ENCODE data around the gene PRDM16. TPM values are rescaled to one million over a fixed set of nuclear protein-coding genes. Genes with fewer than 3 reads are reported as not detected.

Gene PRDM16
- total and polyA plus RNA-seq, 2 experiments from 2014 or later = 0.14 to 0.16 TPM

GRCh38 chr1:3070644-3071564, 1.9 kb downstream of the PRDM16 start:
- Mint-ChIP-seq H3K4me1 (peaks cover 16% of the 10 kb centered on the region; the same call in 2 of the 3 replicates), H3K9me3 (no peaks in the 10 kb centered on the region; the same call in 2 of the 3 replicates), H3K27me3 (ENCODE audit: insufficient read depth, low read depth, poor library complexity) (peaks cover 80% of the 10 kb centered on the region), H3K27ac (no peak overlapping the region), H3K36me3 (ENCODE audit: low read depth) (no peaks in the 10 kb centered on the region), H3K4me3 (peak overlapping the region; percentile 58)
- H3K79me2 ChIP-seq (replicated peaks; ENCODE audit: insufficient read depth) = no peaks in the 10 kb centered on the region
- DNase-seq (ENCODE audit: low spot score) (peak; percentile 62), ATAC-seq (peak; percentile 1; the same call in 2 of the 3 replicates)
- H3K4me2 ChIP-seq = peak overlapping the region; percentile 78
- H3K4me3 ChIP-seq = peak overlapping the region; percentile 51
- peaks cover 92% of the 10 kb centered on the region for H3K27me3 ChIP-seq (ENCODE audit: insufficient read depth)
- peaks cover 35% of the 10 kb centered on the region for H3K4me1 ChIP-seq (ENCODE audit: insufficient read depth)
- no peaks in the 10 kb centered on the region for H3F3A ChIP-seq (replicated peaks; ENCODE audit: low read depth)
- no peak overlapping the region for H3K27ac ChIP-seq (ENCODE audit: low read depth)
- peak overlapping the region; percentile 43 for H2AFZ ChIP-seq
- no peaks in the 10 kb centered on the region for H3K36me3 ChIP-seq (ENCODE audit: insufficient read depth)
- peak; percentile 97 for TF ChIP-seq EZH2phosphoT487 (IDR thresholded peaks at IDR 0.05; ENCODE audit: unreplicated experiment)
- no peak for TF ChIP-seq STAT1 (IDR thresholded peaks at IDR 0.05; ENCODE audit: unreplicated experiment)
- no peak for TF ChIP-seq ZNF114 (CRISPR knock-in tag; IDR thresholded peaks at IDR 0.05)
- TF ChIP-seq ETS1 (IDR thresholded peaks at IDR 0.05) = no peak
- peak; percentile 98 for TF ChIP-seq EZH2 (IDR thresholded peaks at IDR 0.05; ENCODE audit: low read depth, unreplicated experiment)
- no peak for TF ChIP-seq ZNF462 (CRISPR knock-in tag; IDR thresholded peaks at IDR 0.05)
- TF ChIP-seq REST (IDR thresholded peaks at IDR 0.05; ENCODE audit: unreplicated experiment) = no peak
- TF ChIP-seq NANOG (IDR thresholded peaks at IDR 0.05; ENCODE audit: borderline replicate concordance) = no peak
- no peak for TF ChIP-seq ZNF331 (CRISPR knock-in tag; IDR thresholded peaks at IDR 0.05; ENCODE audit: low read depth)
- no peak for TF ChIP-seq JUNB (IDR thresholded peaks at IDR 0.05; ENCODE audit: unreplicated experiment)
- TF ChIP-seq POLR2AphosphoS5 (IDR thresholded peaks at IDR 0.05; ENCODE audit: low read depth) = no peak
- H3K9me2 ChIP-seq (ENCODE audit: insufficient read depth) = no peaks in the 10 kb centered on the region
- H4K20me1 ChIP-seq (replicated peaks; ENCODE audit: insufficient read depth) = no peaks in the 10 kb centered on the region; the same call in 1 of the 2 replicates

Data from GM23338 (cell line).